Activated CD8-positive, alpha-beta T cell treated with anti-CD3 and anti-CD28 coated beads for 36 hours (primary cell): Measurements from ENCODE around the gene GPT2. TPM values are rescaled to one million over a fixed set of nuclear protein-coding genes. Genes with fewer than 3 reads are reported as not detected.

Experiments
- ATAC-seq: fragments of 200-7000 bp; cut with Tn5 transposase; one replicate; pipeline ENCODE4 v1.10.0; 2021; ENCODE audit warnings: mild to moderate bottlenecking, moderate library complexity
- CTCF ChIA-PET: fragments of 350-600 bp; sonication (Branson Sonifier 250); formaldehyde crosslinking; loops from one replicate; lab custom pipeline; 2021; ENCODE audit warnings: antibody characterized with exemption; lab: Charles Lee
- POLR2A ChIA-PET: fragments of 350-600 bp; sonication (Branson Sonifier 250); formaldehyde crosslinking; loops from one replicate; lab custom pipeline; 2021; ENCODE audit warnings: antibody characterized with exemption; lab: Charles Lee
- DNase-seq: peaks from one replicate; pipeline ENCODE4 v3.0.0-alpha.2; 2020
- H3K27ac Mint-ChIP-seq: one replicate; pipeline ENCODE4 v1.8.0; 2021; ENCODE audit warnings: mild to moderate bottlenecking, mixed read lengths
- H3K27me3 Mint-ChIP-seq: one replicate; pipeline ENCODE4 v1.8.0; 2021; ENCODE audit warnings: mixed read lengths
- H3K36me3 Mint-ChIP-seq: one replicate; pipeline ENCODE4 v1.8.0; 2021; ENCODE audit warnings: low read depth, mixed read lengths
- H3K4me1 Mint-ChIP-seq: one replicate; pipeline ENCODE4 v1.8.0; 2021; ENCODE audit warnings: low read depth, mixed read lengths
- H3K4me3 Mint-ChIP-seq: one replicate; pipeline ENCODE4 v1.8.0; 2021; ENCODE audit warnings: mild to moderate bottlenecking, moderate library complexity, mixed read lengths
- H3K9me3 Mint-ChIP-seq: one replicate; pipeline ENCODE4 v1.8.0; 2021; ENCODE audit warnings: mixed read lengths
- CTCF ChIP-seq: fragments of 200-600 bp; IDR thresholded peaks from one replicate; pipeline ENCODE4 v1.8.0; 2022; ENCODE audit warnings: antibody characterized with exemption, mild to moderate bottlenecking
- intact Hi-C: fragments of 100-400 bp; cut with micrococcal nuclease; formaldehyde crosslinking; loops from one replicate; pipeline ENCODE4 v1.10.0; 2022
- total RNA-seq, 2 experiments: library from RNA; stranded (reverse); gene quantifications; one replicate each; pipeline ENCODE4 v1.2.3, GENCODE V29; 2021

The GPT2 gene
- total RNA-seq, 2 experiments from 2014 or later = 39.3 to 50.6 TPM

- ChIA-PET POLR2A (interaction anchor here (0.8 kb wide), 1 partner anchor 9 kb away, joined by 3 read pairs; the partner anchor contains the start of gene GPT2), CTCF (no interaction called here)
- no peaks in the 10 kb centered on the region for H3K9me3 Mint-ChIP-seq
- peaks cover 3% of the 10 kb centered on the region for H3K27me3 Mint-ChIP-seq
- intact Hi-C loops = no loop called here
- H3K4me3 Mint-ChIP-seq = no peak overlapping the region
- H3K36me3 Mint-ChIP-seq = no peaks in the 10 kb centered on the region
- ATAC-seq = no peak
- no peak overlapping the region for H3K27ac Mint-ChIP-seq
- TF ChIP-seq CTCF = no peak
- DNase-seq = no peak
- H3K4me1 Mint-ChIP-seq = no peaks in the 10 kb centered on the region
Observed at GRCh38 chr16:46875243-46875642, 8.9 kb upstream of the GPT2 start.

- CTCF ChIA-PET = interaction anchor here (1.6 to 2.2 kb wide), 2 partner anchors 26 to 29 kb away, joined by 7 to 9 read pairs; no protein-coding TSS in a partner anchor
- Mint-ChIP-seq H3K27me3 (peaks cover 22% of the 10 kb centered on the region), H3K4me3 (peak overlapping the region; percentile 80)
Observed at GRCh38 chr16:46882304-46882939, 1.7 kb upstream of the GPT2 start.

GRCh38 chr16:46882940-46883307 lies 1.2 kb upstream of the GPT2 start:
- Mint-ChIP-seq H3K27me3 (peaks cover 22% of the 10 kb centered on the region), H3K36me3 (peaks cover 19% of the 10 kb centered on the region), H3K4me1 (peaks cover 16% of the 10 kb centered on the region), H3K27ac (peak overlapping the region; percentile 93), H3K9me3 (no peaks in the 10 kb centered on the region), H3K4me3 (peak overlapping the region; percentile 80)
- TF ChIP-seq CTCF = no peak
- intact Hi-C loops = no loop called here
- CTCF ChIA-PET = interaction anchor here (0.8 to 2.2 kb wide), 3 partner anchors 19 to 32 kb away, joined by 3 to 9 read pairs (median 3); no protein-coding TSS in a partner anchor
- DNase-seq (no peak), ATAC-seq (no peak)
- POLR2A ChIA-PET = interaction anchor here (1.8 kb wide), 1 partner anchor 55 kb away, joined by 7 read pairs; no protein-coding TSS in a partner anchor

More at GRCh38 chr16:46882304-46882939, 1.7 kb upstream of the GPT2 start:
- ATAC-seq (no peak), DNase-seq (no peak)
- Mint-ChIP-seq H3K9me3 (no peaks in the 10 kb centered on the region), H3K27ac (no peak overlapping the region), H3K4me1 (peaks cover 16% of the 10 kb centered on the region), H3K36me3 (peaks cover 15% of the 10 kb centered on the region)
- no peak for TF ChIP-seq CTCF
- intact Hi-C loops = no loop called here
- POLR2A ChIA-PET = interaction anchor here (1.2 kb wide), 1 partner anchor 184 kb away, joined by 3 read pairs; no protein-coding TSS in a partner anchor

- peak overlapping the region; percentile 80 for H3K4me3 Mint-ChIP-seq
- H3K27me3 Mint-ChIP-seq = peaks cover 22% of the 10 kb centered on the region
- ATAC-seq = peak; percentile 1
- H3K9me3 Mint-ChIP-seq = no peaks in the 10 kb centered on the region
- POLR2A ChIA-PET = interaction anchor here (0.9 to 1.8 kb wide), 3 partner anchors 8 to 69 kb away, joined by 3 to 7 read pairs (median 3); no protein-coding TSS in a partner anchor
- no peak for DNase-seq
- CTCF ChIA-PET = interaction anchor here (0.8 to 3.3 kb wide), 7 partner anchors 18 to 210 kb away, joined by 3 to 13 read pairs (median 4); no protein-coding TSS in a partner anchor
- peaks cover 20% of the 10 kb centered on the region for H3K36me3 Mint-ChIP-seq
- H3K27ac Mint-ChIP-seq = peak overlapping the region; percentile 93
- intact Hi-C loops = no loop called here
- peaks cover 16% of the 10 kb centered on the region for H3K4me1 Mint-ChIP-seq
- no peak for TF ChIP-seq CTCF
Observed at GRCh38 chr16:46883353-46883689, 841 bp upstream of the GPT2 start.
